Measurements from ENCODE around the gene RALGPS1. TPM values are rescaled to one million over a fixed set of nuclear protein-coding genes. Genes with fewer than 3 reads are reported as not detected.

The RALGPS1 gene
- total and polyA plus RNA-seq, 3 experiments from 2014 or later, result 1.6 to 3.2 (median 2.4) TPM

DNA sequence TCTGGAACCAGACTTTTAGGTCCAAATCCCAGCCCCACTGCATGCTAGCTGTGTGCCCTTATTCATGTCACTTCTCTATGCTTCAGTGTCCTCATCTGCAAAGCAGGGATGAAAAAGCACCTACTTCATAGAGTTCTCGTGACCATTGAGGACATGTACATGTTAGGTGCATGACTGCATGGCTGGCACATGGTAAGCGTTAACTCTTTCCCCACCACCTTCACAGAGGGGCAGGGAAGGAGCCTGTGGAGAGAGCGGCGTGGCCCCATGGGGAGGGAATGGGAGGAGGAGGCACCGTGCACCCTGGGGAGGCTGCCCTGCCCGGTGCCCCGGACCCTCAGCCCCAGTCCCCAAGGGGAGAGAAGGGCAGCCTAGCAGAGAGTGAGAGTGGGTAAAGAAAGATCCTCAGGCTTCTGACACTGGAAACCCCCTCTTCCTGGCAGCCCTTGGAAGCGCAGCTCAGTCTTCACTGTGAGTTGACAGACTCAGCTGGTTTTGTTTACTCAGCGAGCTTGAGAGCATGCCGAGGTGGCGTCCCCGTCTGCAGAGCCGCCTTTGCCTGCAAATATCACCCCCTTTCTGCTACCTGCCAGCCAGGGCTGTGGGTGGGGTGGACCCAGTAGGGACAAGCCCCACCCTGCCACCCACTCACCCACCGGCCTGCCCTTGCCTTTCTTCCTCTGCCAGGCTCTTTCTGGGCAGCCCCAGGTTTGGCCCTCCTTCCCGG lies 218.5 kb downstream of the RALGPS1 start:
- H3K27ac Mint-ChIP-seq, result no peak overlapping the region
- peaks cover 0 to 3% (median 0%) of the 10 kb centered on the region in 3 donors for H3K36me3 Mint-ChIP-seq

GRCh38 chr9:127133739-127134167 lies 219.2 kb downstream of the RALGPS1 start:
- Histone ChIP-seq H3K4me3 (ENCODE audit: low read length) (no peak overlapping the region), H3K4me1 (ENCODE audit: insufficient read depth, low read length) (no peaks in the 10 kb centered on the region), H3K27ac (ENCODE audit: low read depth, low read length) (no peak overlapping the region), H3K27me3 (ENCODE audit: insufficient read depth, low read length, poor library complexity, severe bottlenecking) (no peaks in the 10 kb centered on the region), H3K36me3 (ENCODE audit: insufficient read depth, low read length) (no peaks in the 10 kb centered on the region), H3K9me3 (ENCODE audit: low read length) (no peaks in the 10 kb centered on the region)
- Mint-ChIP-seq H3K4me1 (no peaks in the 10 kb centered on the region), H3K9me3 (no peaks in the 10 kb centered on the region), H3K4me3 (no peak overlapping the region), H3K36me3 (peaks cover 0 to 3% (median 0%) of the 10 kb centered on the region in 3 donors), H3K27ac (peak overlapping the region in 1 of 8 donors; percentile 6), H3K27me3 (peaks cover 0 to 1% of the 10 kb centered on the region in 2 donors)
- DNase-seq, result peak in 1 of 5 donors; percentile 24
- ChIA-PET POLR2A (interaction anchor here (0.6 kb wide), 2 partner anchors 49 to 219 kb away, joined by 4 read pairs; partner anchors contain the start of gene RALGPS1), CTCF (no interaction called here)

More for the DNA sequence above, 218.5 kb downstream of the RALGPS1 start:
- H3K9me3 ChIP-seq (ENCODE audit: low read length), result no peaks in the 10 kb centered on the region
- no peaks in the 10 kb centered on the region for H3K4me1 ChIP-seq (ENCODE audit: insufficient read depth, low read length)
- peak in 1 of 5 donors; percentile 32 for DNase-seq
- Mint-ChIP-seq H3K4me1 (no peaks in the 10 kb centered on the region), H3K4me3 (no peak overlapping the region), H3K27me3 (peaks cover 1 to 2% of the 10 kb centered on the region in 2 donors), H3K9me3 (no peaks in the 10 kb centered on the region)
- H3K4me3 ChIP-seq (ENCODE audit: low read length), result no peak overlapping the region
- CTCF ChIA-PET, result no interaction called here
- H3K27ac ChIP-seq (ENCODE audit: low read depth, low read length), result no peak overlapping the region
- no peaks in the 10 kb centered on the region for H3K36me3 ChIP-seq (ENCODE audit: insufficient read depth, low read length)
- POLR2A ChIA-PET, result interaction anchor here (0.6 kb wide), 1 partner anchor 219 kb away, joined by 4 read pairs; the partner anchor contains the start of gene RALGPS1
- H3K27me3 ChIP-seq (ENCODE audit: insufficient read depth, low read length, poor library complexity, severe bottlenecking), result no peaks in the 10 kb centered on the region

DNA sequence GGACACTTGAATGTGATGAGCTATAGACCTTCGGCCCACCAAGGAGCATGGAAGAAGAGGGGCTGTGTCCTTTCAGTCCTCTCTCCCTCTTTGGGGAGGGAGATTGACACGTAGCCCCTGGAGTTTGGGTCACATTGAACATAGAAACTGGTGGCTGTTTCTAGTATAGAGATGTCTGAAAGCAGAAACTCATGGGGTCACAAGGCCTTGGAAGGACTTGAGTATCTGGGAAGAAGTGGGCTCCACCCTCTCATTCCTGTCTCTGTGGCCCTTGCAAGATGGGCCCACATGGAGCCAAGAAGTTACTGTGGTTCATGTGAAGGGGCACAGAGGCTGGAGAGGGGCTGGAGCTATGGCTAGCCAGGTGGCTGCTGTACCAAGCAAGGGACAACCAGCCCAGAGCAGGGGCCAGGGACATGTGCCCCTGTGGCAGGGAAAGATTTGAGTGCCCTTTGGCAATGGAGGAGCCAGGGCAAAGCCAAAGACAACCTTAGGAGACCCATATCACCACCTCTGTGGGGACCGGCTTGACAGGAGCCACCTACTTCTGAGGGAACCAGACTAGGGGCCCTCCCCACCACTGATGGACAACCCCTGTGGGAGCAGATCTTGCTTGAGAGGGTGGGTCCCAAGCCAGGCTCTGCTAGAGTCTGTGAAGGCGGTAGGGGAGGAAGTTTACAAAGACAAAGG lies 220.6 kb downstream of the RALGPS1 start:
- ChIA-PET POLR2A (no interaction called here), CTCF (no interaction called here)
- H3K9me3 Mint-ChIP-seq, result no peaks in the 10 kb centered on the region
- no peaks in the 10 kb centered on the region for H3K4me1 ChIP-seq (ENCODE audit: insufficient read depth, low read length)
- no peaks in the 10 kb centered on the region for H3K36me3 ChIP-seq (ENCODE audit: insufficient read depth, low read length)
- H3K9me3 ChIP-seq (ENCODE audit: low read length), result no peaks in the 10 kb centered on the region
- peaks cover 0 to 1% of the 10 kb centered on the region in 2 donors for H3K27me3 Mint-ChIP-seq
- H3K36me3 Mint-ChIP-seq, result peaks cover 0 to 3% (median 0%) of the 10 kb centered on the region in 3 donors
- no peak overlapping the region for H3K4me3 ChIP-seq (ENCODE audit: low read length)
- no peak overlapping the region for H3K27ac Mint-ChIP-seq
- no peak overlapping the region for H3K27ac ChIP-seq (ENCODE audit: low read depth, low read length)
- H3K4me1 Mint-ChIP-seq, result no peaks in the 10 kb centered on the region
- H3K4me3 Mint-ChIP-seq, result no peak overlapping the region
- no peaks in the 10 kb centered on the region for H3K27me3 ChIP-seq (ENCODE audit: insufficient read depth, low read length, poor library complexity, severe bottlenecking)
- no peak for DNase-seq

DNA sequence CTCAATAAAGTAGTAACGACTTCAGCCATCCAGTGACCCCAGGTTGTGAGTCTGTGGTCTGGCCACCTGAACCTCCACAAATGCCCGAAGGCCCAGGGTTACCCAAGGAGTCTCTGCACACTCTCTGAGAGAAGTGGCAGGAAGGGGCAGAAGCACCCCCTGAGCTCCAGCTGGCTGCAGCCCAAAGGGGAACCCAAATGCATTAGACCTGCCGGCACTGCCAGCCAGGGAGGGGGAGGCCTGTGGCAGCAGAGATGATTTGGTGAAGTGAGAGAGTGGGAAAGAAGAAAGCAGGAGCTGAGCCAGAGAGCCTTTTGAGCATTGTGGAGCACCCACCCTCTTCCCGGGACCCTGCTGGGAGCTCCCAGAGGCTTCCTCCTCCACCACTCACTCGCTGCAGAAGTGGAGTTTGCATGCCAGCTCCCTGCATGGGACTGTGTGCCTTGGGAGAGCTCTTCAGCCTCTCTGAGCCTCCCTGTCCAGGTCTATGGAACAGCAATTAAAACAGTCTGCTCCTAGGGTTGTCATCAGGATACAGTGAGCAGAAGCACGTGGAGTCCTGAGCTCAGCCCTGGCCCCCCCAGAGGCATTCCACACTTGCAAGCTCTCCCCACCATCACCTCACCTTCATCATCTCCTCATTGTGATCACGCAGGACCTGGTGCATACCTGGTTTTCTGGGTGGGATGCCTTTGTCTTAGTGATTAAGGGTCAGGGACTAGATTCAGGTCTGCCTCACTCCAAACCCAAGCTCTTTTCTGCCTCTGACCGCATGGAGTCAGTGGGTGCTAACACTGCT lies 221.7 kb downstream of the RALGPS1 start:
- no peak overlapping the region for H3K27ac ChIP-seq (ENCODE audit: low read depth, low read length)
- H3K4me3 ChIP-seq (ENCODE audit: low read length), result no peak overlapping the region
- DNase-seq, result no peak
- H3K9me3 ChIP-seq (ENCODE audit: low read length), result no peaks in the 10 kb centered on the region
- H3K36me3 ChIP-seq (ENCODE audit: insufficient read depth, low read length), result no peaks in the 10 kb centered on the region
- POLR2A ChIA-PET, result no interaction called here
- H3K4me3 Mint-ChIP-seq, result no peak overlapping the region
- no peaks in the 10 kb centered on the region for H3K4me1 Mint-ChIP-seq
- no peaks in the 10 kb centered on the region for H3K9me3 Mint-ChIP-seq
- CTCF ChIA-PET, result interaction anchor here (1.4 kb wide), 1 partner anchor 13 kb away, joined by 3 read pairs; no protein-coding TSS in a partner anchor
- peaks cover 0 to 3% (median 0%) of the 10 kb centered on the region in 3 donors for H3K36me3 Mint-ChIP-seq
- H3K27me3 Mint-ChIP-seq, result peaks cover 0 to 1% of the 10 kb centered on the region in 2 donors
- no peaks in the 10 kb centered on the region for H3K4me1 ChIP-seq (ENCODE audit: insufficient read depth, low read length)
- no peak overlapping the region for H3K27ac Mint-ChIP-seq
- no peaks in the 10 kb centered on the region for H3K27me3 ChIP-seq (ENCODE audit: insufficient read depth, low read length, poor library complexity, severe bottlenecking)

GRCh38 chr9:127136880-127137639 lies 222.5 kb downstream of the RALGPS1 start:
- Histone ChIP-seq H3K27me3 (ENCODE audit: insufficient read depth, low read length, poor library complexity, severe bottlenecking) (no peaks in the 10 kb centered on the region), H3K27ac (ENCODE audit: low read depth, low read length) (no peak overlapping the region), H3K4me3 (ENCODE audit: low read length) (no peak overlapping the region), H3K4me1 (ENCODE audit: insufficient read depth, low read length) (no peaks in the 10 kb centered on the region), H3K9me3 (ENCODE audit: low read length) (no peaks in the 10 kb centered on the region), H3K36me3 (ENCODE audit: insufficient read depth, low read length) (no peaks in the 10 kb centered on the region)
- H3K36me3 Mint-ChIP-seq, result peaks cover 0 to 3% (median 0%) of the 10 kb centered on the region in 3 donors
- POLR2A ChIA-PET, result no interaction called here
- DNase-seq, result peak in 1 of 5 donors; percentile 33
- H3K27ac Mint-ChIP-seq, result no peak overlapping the region
- CTCF ChIA-PET, result interaction anchor here (1.4 kb wide), 1 partner anchor 13 kb away, joined by 3 read pairs; no protein-coding TSS in a partner anchor
- H3K27me3 Mint-ChIP-seq, result no peaks in the 10 kb centered on the region
- no peak overlapping the region for H3K4me3 Mint-ChIP-seq
- no peaks in the 10 kb centered on the region for H3K4me1 Mint-ChIP-seq
- no peaks in the 10 kb centered on the region for H3K9me3 Mint-ChIP-seq

GRCh38 chr9:127137640-127138360 lies 223.2 kb downstream of the RALGPS1 start:
- Mint-ChIP-seq H3K4me3 (no peak overlapping the region), H3K36me3 (peaks cover 0 to 3% (median 0%) of the 10 kb centered on the region in 3 donors)
- no peaks in the 10 kb centered on the region for H3K9me3 ChIP-seq (ENCODE audit: low read length)

DNA sequence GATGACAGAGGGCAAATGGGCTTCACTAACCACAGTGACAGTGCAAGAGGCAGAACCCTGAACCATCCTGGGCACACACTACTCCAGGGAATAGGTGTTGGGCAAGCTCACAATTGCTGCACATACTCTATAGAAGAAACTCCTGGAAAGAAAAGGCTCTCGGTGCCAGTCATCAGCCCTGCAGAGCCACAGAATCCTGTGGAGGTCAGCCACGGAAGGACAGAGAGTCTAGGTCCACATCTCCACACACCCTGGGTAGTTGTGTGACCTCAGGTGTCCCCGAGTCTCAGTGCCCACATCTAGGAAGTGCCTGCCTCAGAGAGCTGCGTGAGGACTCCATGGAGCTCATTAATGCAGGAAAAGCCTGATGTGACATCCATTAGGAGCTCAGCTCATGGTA lies 223.9 kb downstream of the RALGPS1 start:
- ChIA-PET POLR2A (no interaction called here), CTCF (no interaction called here)
- Histone ChIP-seq H3K27ac (ENCODE audit: low read depth, low read length) (no peak overlapping the region), H3K4me3 (ENCODE audit: low read length) (no peak overlapping the region), H3K36me3 (ENCODE audit: insufficient read depth, low read length) (no peaks in the 10 kb centered on the region), H3K4me1 (ENCODE audit: insufficient read depth, low read length) (no peaks in the 10 kb centered on the region), H3K27me3 (ENCODE audit: insufficient read depth, low read length, poor library complexity, severe bottlenecking) (no peaks in the 10 kb centered on the region), H3K9me3 (ENCODE audit: low read length) (no peaks in the 10 kb centered on the region)
- no peaks in the 10 kb centered on the region for H3K9me3 Mint-ChIP-seq
- no peak for DNase-seq
- no peak overlapping the region for H3K4me3 Mint-ChIP-seq
- H3K27me3 Mint-ChIP-seq, result no peaks in the 10 kb centered on the region
- H3K36me3 Mint-ChIP-seq, result peaks cover 0 to 3% (median 0%) of the 10 kb centered on the region in 3 donors
- H3K27ac Mint-ChIP-seq, result no peak overlapping the region
- H3K4me1 Mint-ChIP-seq, result no peaks in the 10 kb centered on the region

More at GRCh38 chr9:127137640-127138360, 223.2 kb downstream of the RALGPS1 start:
- POLR2A ChIA-PET, result no interaction called here
- no peak for DNase-seq
- CTCF ChIA-PET, result no interaction called here
- Histone ChIP-seq H3K36me3 (ENCODE audit: insufficient read depth, low read length) (no peaks in the 10 kb centered on the region), H3K4me3 (ENCODE audit: low read length) (no peak overlapping the region), H3K27ac (ENCODE audit: low read depth, low read length) (no peak overlapping the region), H3K27me3 (ENCODE audit: insufficient read depth, low read length, poor library complexity, severe bottlenecking) (no peaks in the 10 kb centered on the region), H3K4me1 (ENCODE audit: insufficient read depth, low read length) (no peaks in the 10 kb centered on the region)
- H3K27ac Mint-ChIP-seq, result peak overlapping the region in 1 of 8 donors; percentile 17
- H3K4me1 Mint-ChIP-seq, result no peaks in the 10 kb centered on the region
- H3K27me3 Mint-ChIP-seq, result no peaks in the 10 kb centered on the region
- no peaks in the 10 kb centered on the region for H3K9me3 Mint-ChIP-seq

All from CD8-positive, alpha-beta memory T cell (primary cell).